ENCODE data around the gene KLC3. TPM values are rescaled to one million over a fixed set of nuclear protein-coding genes. Genes with fewer than 3 reads are reported as not detected.

Gene KLC3
- total and polyA plus RNA-seq, 2 of the 8 experiments (the other 6 are each of a cell fraction or from before 2014, with no cell fraction given): 1.3 to 2.8 TPM

DNA sequence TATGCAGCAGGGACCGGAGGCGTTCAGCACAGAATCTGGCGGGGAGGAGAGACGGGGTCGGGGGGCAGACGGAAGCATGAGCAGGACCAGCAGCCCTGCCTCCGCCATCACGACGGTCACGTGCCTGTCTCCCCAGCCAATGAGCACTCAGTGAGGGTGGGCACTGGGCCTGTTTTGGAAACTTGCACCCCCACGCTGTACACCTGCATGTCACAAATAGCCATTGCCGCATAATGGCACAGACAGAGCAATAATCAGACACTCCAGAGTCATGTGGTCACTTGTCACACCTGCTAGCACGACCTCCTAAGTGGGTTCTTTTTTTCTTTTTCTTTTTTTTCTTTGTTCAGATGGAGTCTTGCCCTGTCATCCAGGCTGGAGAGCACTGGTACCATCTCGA lies 21.1 kb downstream of the KLC3 start:
- Histone ChIP-seq H2BK120ac (replicated peaks; ENCODE audit: low read depth, low read length) (no peak overlapping the region), H3K4me1 (replicated peaks in 1 of 4; ENCODE audit: control insufficient read depth in 3 of 4, insufficient read depth in 4 of 4, low read length in 3 of 4) (no peaks in the 10 kb centered on the region), H3K14ac (ENCODE audit: insufficient read length) (no peak overlapping the region), H3K4ac (replicated peaks; ENCODE audit: insufficient read length, low read depth, low read length) (no peak overlapping the region), H2AK5ac (ENCODE audit: low read depth, low read length) (no peak overlapping the region), H3K18ac (ENCODE audit: extremely low read depth, low read length) (no peak overlapping the region), H3K27me3 (replicated peaks in 1 of 4; ENCODE audit: control insufficient read depth in 3 of 4, extremely low read depth in 1 of 4, insufficient read depth in 3 of 4, low read length in 3 of 4) (no peaks in the 10 kb centered on the region), H3K56ac (replicated peaks; ENCODE audit: insufficient read length, low read depth, low read length) (no peak overlapping the region), H2BK15ac (ENCODE audit: low read length) (no peak overlapping the region), H3K79me1 (ENCODE audit: low read depth, low read length) (peaks cover 4% of the 10 kb centered on the region), H3K9ac (replicated peaks in 1 of 4; ENCODE audit: extremely low read depth in 1 of 4, low read depth in 3 of 4, low read length in 3 of 4) (no peak overlapping the region), H3K36me3 (ENCODE audit: control insufficient read depth in 2 of 4, insufficient read depth in 4 of 4, low read length in 3 of 4) (peaks cover 21 to 68% (median 44%) of the 10 kb centered on the region in 4 experiments), H3K9me3 (ENCODE audit: insufficient read depth in 2 of 2, low read depth in 1 of 2, low read length in 1 of 2) (no peaks in the 10 kb centered on the region), H3K4me2 (ENCODE audit: insufficient read depth in 1 of 2, low read depth in 2 of 2, low read length in 2 of 2) (no peak overlapping the region), H4K5ac (ENCODE audit: insufficient read length, low read depth, low read length) (no peak overlapping the region), H4K8ac (ENCODE audit: extremely low read depth, insufficient read depth, low read length) (no peak overlapping the region), H3K23ac (ENCODE audit: insufficient read length) (no peak overlapping the region), H4K20me1 (replicated peaks in 1 of 2; ENCODE audit: control insufficient read depth in 1 of 2, insufficient read depth in 2 of 2, low read length in 2 of 2) (peaks cover 0 to 24% of the 10 kb centered on the region in 2 experiments), H3K4me3 (ENCODE audit: extremely low read depth in 1 of 4, insufficient read depth in 2 of 4, low read depth in 3 of 4, low read length in 4 of 4) (no peak overlapping the region), H3K79me2 (ENCODE audit: control insufficient read depth in 1 of 2, insufficient read depth in 2 of 2, low read length in 2 of 2) (no peaks in the 10 kb centered on the region), H3K27ac (ENCODE audit: low read depth, low read length) (no peak overlapping the region), H4K91ac (replicated peaks; ENCODE audit: insufficient read length, low read length) (no peak overlapping the region), H2BK12ac (ENCODE audit: low read depth, low read length) (no peak overlapping the region), H2BK20ac (ENCODE audit: low read length) (no peak overlapping the region), H3K23me2 (ENCODE audit: low read depth, low read length) (no peaks in the 10 kb centered on the region), H2AFZ (ENCODE audit: low read length) (no peak overlapping the region), H2BK5ac (ENCODE audit: low read depth, low read length) (no peak overlapping the region)
- CTCF ChIA-PET (ENCODE audit: partially characterized antibody): no interaction called here
- POLR2A ChIA-PET (ENCODE audit: partially characterized antibody): interaction anchor here (1.2 to 4.9 kb wide), 3 partner anchors 8 to 13 kb away, joined by 3 to 25 read pairs (median 3); no protein-coding TSS in a partner anchor
- FAIRE-seq (no peak), DNase-seq (ENCODE audit: low read depth in 1 of 2, low spot score in 2 of 2) (no peak)
- WGBS, 2 experiments (ENCODE audit: extremely low coverage in 1 of 2, insufficient coverage in 1 of 2, insufficient read length in 1 of 2, insufficient replicate concordance in 2 of 2, low coverage in 1 of 2, low lambda C conversion rate in 2 of 2, missing lambda C conversion rate in 1 of 2): 94% methylated on average over 14 of the region's 14 CpGs; no CpG with 5 or more reads in 1 of the 2 experiments
- TF ChIP-seq HDAC2 (IDR thresholded peaks at IDR 0.05; ENCODE audit: borderline replicate concordance in 1 of 2, low read depth in 2 of 2, low read length in 2 of 2): no peak
- no peak for TF ChIP-seq MAFK (IDR thresholded peaks at IDR 0.05; ENCODE audit: low read depth, low read length)
- TF ChIP-seq EP300 (IDR thresholded peaks at IDR 0.05; ENCODE audit: borderline replicate concordance in 1 of 2, low read depth in 2 of 2, low read length in 2 of 2): no peak
- TF ChIP-seq KDM4A (IDR thresholded peaks at IDR 0.05; ENCODE audit: low read depth, low read length, severe bottlenecking): no peak
- TF ChIP-seq, protein P1, sequence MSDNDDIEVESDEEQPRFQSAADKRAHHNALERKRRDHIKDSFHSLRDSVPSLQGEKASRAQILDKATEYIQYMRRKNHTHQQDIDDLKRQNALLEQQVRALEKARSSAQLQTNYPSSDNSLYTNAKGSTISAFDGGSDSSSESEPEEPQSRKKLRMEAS (IDR thresholded peaks at IDR 0.05): no peak
- no peak for TF ChIP-seq SAP30 (IDR thresholded peaks at IDR 0.05; ENCODE audit: insufficient read depth, insufficient replicate concordance, low read length)
- no peak for TF ChIP-seq NANOG (IDR thresholded peaks at IDR 0.05; ENCODE audit: insufficient read depth, low read depth, low read length, poor library complexity, severe bottlenecking)
- TF ChIP-seq, protein P2, sequence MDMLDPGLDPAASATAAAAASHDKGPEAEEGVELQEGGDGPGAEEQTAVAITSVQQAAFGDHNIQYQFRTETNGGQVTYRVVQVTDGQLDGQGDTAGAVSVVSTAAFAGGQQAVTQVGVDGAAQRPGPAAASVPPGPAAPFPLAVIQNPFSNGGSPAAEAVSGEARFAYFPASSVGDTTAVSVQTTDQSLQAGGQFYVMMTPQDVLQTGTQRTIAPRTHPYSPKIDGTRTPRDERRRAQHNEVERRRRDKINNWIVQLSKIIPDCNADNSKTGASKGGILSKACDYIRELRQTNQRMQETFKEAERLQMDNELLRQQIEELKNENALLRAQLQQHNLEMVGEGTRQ (IDR thresholded peaks at IDR 0.05; ENCODE audit: low read length): no peak
- no peak for TF ChIP-seq BACH1 (IDR thresholded peaks at IDR 0.05; ENCODE audit: low read length)
- TF ChIP-seq SIRT6 (IDR thresholded peaks at IDR 0.05; ENCODE audit: low read length): no peak
- no peak for TF ChIP-seq SIX5 (IDR thresholded peaks at IDR 0.05; ENCODE audit: low read depth, low read length)
- TF ChIP-seq SP4 (IDR thresholded peaks at IDR 0.05; ENCODE audit: low read length): no peak

All from H1 (cell line).